ENCODE results near the gene CAMSAP1. TPM values are rescaled to one million over a fixed set of nuclear protein-coding genes. Genes with fewer than 3 reads are reported as not detected.

CAMSAP1 gene
- total and polyA plus RNA-seq, 2 of the 4 experiments (the other 2 are of a cell fraction): 8.2 to 19.5 TPM

GRCh38 chr9:135821733-135822373 lies 85.5 kb downstream of the CAMSAP1 start:
- DNase-seq (no peak), ATAC-seq (ENCODE audit: low read depth) (no peak)
- H3K27me3 ChIP-seq (ENCODE audit: control insufficient read depth, insufficient read depth, low read length): no peaks in the 10 kb centered on the region
- H2AK5ac ChIP-seq (ENCODE audit: low read depth, low read length): no peak overlapping the region
- no peak overlapping the region for H3K4me3 ChIP-seq (ENCODE audit: insufficient read depth, low read depth, low read length)
- H3K9me1 ChIP-seq (ENCODE audit: insufficient read depth, low read length): no peaks in the 10 kb centered on the region
- intact Hi-C loops (cut with micrococcal nuclease) (no loop called here), in situ Hi-C loops (cut with MboI; ENCODE audit: low sequenced_read_pairs) (no loop called here), dilution Hi-C loops (cut with HindIII; ENCODE audit: low sequenced_read_pairs, unreplicated experiment) (no loop called here)
- no peak overlapping the region for H2BK20ac ChIP-seq (ENCODE audit: low read depth, low read length)
- no peak overlapping the region for H3K9ac ChIP-seq (ENCODE audit: low read depth, low read length)
- H3K4me1 ChIP-seq (ENCODE audit: control insufficient read depth, insufficient read depth, low read length): no peaks in the 10 kb centered on the region
- H3K14ac ChIP-seq (replicated peaks; ENCODE audit: low read depth, low read length): no peak overlapping the region
- no peak overlapping the region for H3K18ac ChIP-seq (ENCODE audit: low read depth, low read length)
- peaks cover 6% of the 10 kb centered on the region for H4K20me1 ChIP-seq (ENCODE audit: insufficient read depth, low read length)
- H2AK9ac ChIP-seq (replicated peaks; ENCODE audit: low read depth, low read length, poor library complexity): no peak overlapping the region
- no peak overlapping the region for H4K8ac ChIP-seq (ENCODE audit: low read depth in 2 of 2, low read length in 2 of 2)
- WGBS, 2 experiments (ENCODE audit: extremely low coverage in 2 of 2, insufficient read length in 1 of 2): 95% methylated on average over 26 of the region's 27 CpGs; no CpG with 5 or more reads in 1 of the 2 experiments
- H3K56ac ChIP-seq (ENCODE audit: extremely low read depth, insufficient read depth, low read length): no peak overlapping the region
- H3K4ac ChIP-seq (ENCODE audit: low read depth, low read length): no peak overlapping the region
- ChIA-PET CTCF (no interaction called here), POLR2A (ENCODE audit: unreplicated experiment) (no interaction called here)
- H3K4me2 ChIP-seq (ENCODE audit: low read depth, low read length): no peak overlapping the region
- no peak overlapping the region for H2BK15ac ChIP-seq (ENCODE audit: low read depth, low read length)
- no peak overlapping the region for H2AFZ ChIP-seq (replicated peaks; ENCODE audit: low read length, poor library complexity)
- H3K79me1 ChIP-seq (ENCODE audit: low read depth in 1 of 2, low read length in 2 of 2): peaks cover 14 to 20% of the 10 kb centered on the region in 2 experiments
- no peak overlapping the region for H3K23ac ChIP-seq (ENCODE audit: low read depth, low read length)
- TF ChIP-seq ELK1 (IDR thresholded peaks at IDR 0.05; ENCODE audit: borderline replicate concordance, low read depth, low read length) (no peak), CHD1 (IDR thresholded peaks at IDR 0.05; ENCODE audit: low read depth, low read length) (no peak)
- H2BK120ac ChIP-seq (ENCODE audit: low read depth, low read length): no peak overlapping the region
- H4K5ac ChIP-seq (ENCODE audit: low read depth, low read length): no peak overlapping the region
- H2BK5ac ChIP-seq (ENCODE audit: low read depth, low read length, poor library complexity, severe bottlenecking): no peak overlapping the region
- H3K27ac ChIP-seq (ENCODE audit: insufficient read depth, low read length): no peak overlapping the region
- no TSS peak for BruUV-seq (replicated peaks)
- H4K91ac ChIP-seq (ENCODE audit: insufficient read depth, low read depth, low read length): no peak overlapping the region
- peaks cover 59% of the 10 kb centered on the region for H3K36me3 ChIP-seq (ENCODE audit: control insufficient read depth, insufficient read depth, low read length)
- H3K9me3 ChIP-seq (ENCODE audit: control insufficient read depth, insufficient read depth, low read length): no peaks in the 10 kb centered on the region

All from IMR-90 (cell line).